Small intestine (tissue), 7 donors: ENCODE results near the gene ERVMER34-1. TPM values are rescaled to one million over a fixed set of nuclear protein-coding genes. Genes with fewer than 3 reads are reported as not detected.
A peak's percentile ranks its signal among the peaks of the same experiment; 100 is the strongest.

Experiments
- DNase-seq, 2 donors: peaks; one replicate each; pipeline versions ENCODE4 v3.0.0 to v3.0.0-alpha.2; 2013
- FAIRE-seq: peaks from 2 replicates; lab custom pipeline; 2012; peaks lifted over from hg19 to GRCh38; lab: Jason Lieb, UNC
- H3K27ac ChIP-seq, 3 donors: one replicate each; pipeline ENCODE4 v1.5.1; 2013; ENCODE audit warnings: low read length in 2 of 3, mild to moderate bottlenecking in 2 of 3, control low read depth in 1 of 3, inconsistent platforms in 1 of 3, low read depth in 1 of 3, moderate library complexity in 1 of 3
- H3K27me3 ChIP-seq, 3 donors: one replicate each; pipeline ENCODE4 v1.6.1; 2013; ENCODE audit warnings: low read length in 3 of 3, inconsistent platforms in 1 of 3; ENCODE audit not compliant: control insufficient read depth in 3 of 3, insufficient read depth in 3 of 3
- H3K36me3 ChIP-seq, 3 donors: one replicate each; pipeline ENCODE4 v1.6.1; 2013; ENCODE audit warnings: low read length in 3 of 3, inconsistent platforms in 1 of 3, low read depth in 1 of 3, mild to moderate bottlenecking in 1 of 3, moderate library complexity in 1 of 3; ENCODE audit not compliant: control insufficient read depth in 3 of 3, insufficient read depth in 2 of 3
- H3K4me1 ChIP-seq, 3 donors: one replicate each; pipeline ENCODE4 v1.6.1; 2013; ENCODE audit warnings: low read length in 2 of 3, inconsistent platforms in 1 of 3, low read depth in 1 of 3, mild to moderate bottlenecking in 1 of 3, moderate library complexity in 1 of 3; ENCODE audit not compliant: control insufficient read depth in 3 of 3, insufficient read depth in 2 of 3
- H3K4me3 ChIP-seq, 3 donors: one replicate each; pipeline ENCODE4 v1.5.1; 2013; ENCODE audit warnings: low read length in 3 of 3, control low read depth in 1 of 3, inconsistent platforms in 1 of 3, low read depth in 1 of 3, mild to moderate bottlenecking in 1 of 3, moderate library complexity in 1 of 3
- H3K9me3 ChIP-seq, 2 donors: one replicate each; pipeline ENCODE4 v1.6.1; 2013; ENCODE audit warnings: low read depth in 1 of 2, low read length in 1 of 2; ENCODE audit not compliant: control insufficient read depth in 2 of 2, insufficient read depth in 1 of 2
- WGBS, 3 donors: extraction: QIAGEN DNeasy Blood & Tissue Kit; methylation state at CpG; one replicate each; pipeline ENCODE4 v1.1.7; 2013; 5-methylcytosine and 5-hydroxymethylcytosine counted together
- polyA plus RNA-seq, 4 donors: library from polyadenylated mRNA; stranded (reverse) in 3 of 4; unstranded in 1 of 4; fragments of 200-250 nt in 3 of 4; fragments of 120-200 nt in 1 of 4; gene quantifications; one replicate each; pipeline versions ENCODE4 v1.2.1 to v1.2.3, GENCODE V29; 2013
- donor health status: healthy with polysubstance abuse.
- donor health status: control.
- donor health status: control.
- donor health status: Bipolar disorder and iron deficiency.
- donor health status: healthy.

ERVMER34-1 gene
- polyA plus RNA-seq, 4 donors = 0.27 to 1.3 (median 0.37) TPM; not detected in 1

DNA sequence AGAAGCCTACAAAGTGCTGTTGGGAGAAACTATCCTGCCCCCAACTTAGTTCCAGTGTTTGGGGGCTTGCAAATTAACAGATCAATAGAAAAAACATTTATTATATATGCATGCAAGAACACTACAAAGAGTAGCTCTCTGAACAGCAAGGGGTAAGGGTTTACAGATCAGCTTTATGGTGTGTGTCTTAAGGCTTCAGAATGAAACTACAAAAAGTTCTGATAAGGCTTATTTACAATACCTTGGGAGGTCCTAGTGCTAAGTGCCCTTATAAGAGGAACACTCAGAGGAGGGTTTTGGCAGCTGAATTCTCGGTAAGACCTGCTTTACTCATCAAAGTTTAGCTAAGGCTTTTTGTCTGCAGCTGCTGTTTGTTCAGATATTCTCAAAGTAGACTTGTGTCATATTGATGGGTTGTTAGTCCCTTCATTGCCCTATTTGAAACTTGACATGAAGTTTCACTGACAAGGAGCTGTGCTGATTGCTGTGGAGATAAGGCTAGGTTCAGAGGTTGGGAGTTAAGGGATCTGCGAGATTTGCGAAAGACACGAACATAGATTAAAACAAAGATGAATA is 7.7 kb downstream of the ERVMER34-1 start:
- peak in 1 of 2 donors; percentile 20 for DNase-seq
- Histone ChIP-seq H3K9me3 (peaks cover 0 to 2% of the 10 kb centered on the region in 2 donors), H3K36me3 (no peaks in the 10 kb centered on the region), H3K4me3 (no peak overlapping the region), H3K27ac (no peak overlapping the region), H3K27me3 (peaks cover 0 to 2% (median 0%) of the 10 kb centered on the region in 3 donors), H3K4me1 (no peaks in the 10 kb centered on the region)
- no peak for FAIRE-seq
- 71 to 75% (median 74%) methylated on average over 4 of the region's 4 CpGs for WGBS, 3 donors

DNA sequence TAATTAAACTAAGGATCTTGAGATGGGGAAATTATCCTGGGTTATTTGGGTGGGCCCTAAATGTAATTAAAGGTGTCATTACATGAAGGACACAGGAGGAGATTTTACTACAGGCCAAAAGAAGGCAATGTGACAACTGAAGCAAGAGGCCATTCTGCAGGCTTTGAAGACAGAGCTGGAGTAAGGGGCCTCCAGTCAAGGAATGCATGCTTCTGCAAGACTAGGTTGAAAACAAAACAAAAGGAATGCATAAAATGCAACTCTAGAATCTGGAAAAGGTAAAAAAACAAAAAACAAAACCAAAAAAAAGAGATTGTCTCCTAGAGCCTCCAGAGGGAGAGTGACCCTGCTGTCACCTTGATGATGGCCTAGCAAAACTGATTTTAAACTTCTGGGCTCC is 21.6 kb downstream of the ERVMER34-1 start:
- no peak overlapping the region for H3K27ac ChIP-seq
- no peaks in the 10 kb centered on the region for H3K9me3 ChIP-seq
- H3K4me1 ChIP-seq = no peaks in the 10 kb centered on the region
- DNase-seq (no peak), FAIRE-seq (no peak)
- H3K27me3 ChIP-seq = no peaks in the 10 kb centered on the region
- no peak overlapping the region for H3K4me3 ChIP-seq
- no peaks in the 10 kb centered on the region for H3K36me3 ChIP-seq

DNA sequence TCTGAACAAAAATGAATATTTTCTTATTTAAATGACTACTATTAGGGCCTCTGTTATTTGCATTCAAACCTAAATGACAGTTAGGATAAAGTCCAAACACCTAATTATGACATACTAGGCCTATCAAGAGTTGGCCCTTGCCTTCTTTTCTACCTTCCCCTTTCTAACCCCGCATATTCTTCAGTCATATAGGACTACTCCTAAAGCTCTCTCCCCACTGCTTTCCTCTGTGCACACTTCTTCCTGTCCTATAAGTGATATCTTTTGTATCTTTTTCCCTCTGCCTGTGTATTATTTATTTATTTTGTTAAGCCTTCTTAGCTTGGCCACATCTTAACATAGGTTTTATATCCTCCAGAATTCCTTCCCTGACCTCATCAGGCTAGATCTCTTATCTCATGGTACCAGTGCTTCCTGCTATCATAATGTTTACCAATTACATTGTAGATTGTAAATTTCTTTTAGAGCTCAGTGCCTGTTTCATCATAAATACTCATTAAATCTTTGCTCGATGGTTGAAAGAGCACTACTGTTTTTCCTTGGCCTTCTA is 22.5 kb downstream of the ERVMER34-1 start:
- Histone ChIP-seq H3K9me3 (no peaks in the 10 kb centered on the region), H3K4me3 (no peak overlapping the region), H3K4me1 (no peaks in the 10 kb centered on the region), H3K36me3 (no peaks in the 10 kb centered on the region), H3K27ac (no peak overlapping the region), H3K27me3 (no peaks in the 10 kb centered on the region)
- DNase-seq = peak in 1 of 2 donors; percentile 8
- no peak for FAIRE-seq
- 38 to 47% (median 46%) methylated on average over 2 of the region's 2 CpGs for WGBS, 3 donors

DNA sequence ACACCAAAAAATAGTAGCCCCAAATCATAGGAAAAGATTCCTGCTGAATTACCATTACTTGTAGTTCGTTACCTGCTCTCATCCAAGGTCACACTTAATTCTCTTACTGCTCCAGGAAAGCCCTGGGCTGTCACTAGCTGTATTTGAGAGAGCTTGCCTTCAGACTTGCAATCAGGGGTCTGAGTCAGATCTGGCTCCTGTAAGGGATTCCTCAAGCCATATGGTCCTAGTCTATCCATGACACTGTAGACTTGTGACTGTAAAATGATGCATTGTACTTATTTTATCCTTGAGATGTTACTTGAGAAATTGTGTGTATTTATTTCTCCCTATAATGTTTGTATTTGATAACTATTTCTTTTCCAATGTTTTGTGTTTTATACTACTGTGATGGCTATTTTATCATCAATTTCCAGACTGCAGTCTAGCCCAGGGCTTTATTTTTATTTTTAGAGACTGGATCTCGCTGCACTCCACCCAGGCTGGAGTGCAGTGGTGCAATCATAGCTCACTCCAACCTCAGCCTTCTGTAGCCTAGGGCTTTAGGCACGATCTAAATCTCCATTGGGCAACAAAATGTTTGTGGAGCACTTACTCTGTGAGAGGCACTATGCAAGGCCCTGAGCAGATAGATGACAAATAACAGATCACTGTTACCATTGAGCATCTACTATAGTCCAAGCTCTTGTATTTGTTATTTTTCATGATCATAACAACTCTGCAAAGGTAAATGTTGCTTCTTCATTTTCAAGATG is 24.2 kb downstream of the ERVMER34-1 start:
- H3K27me3 ChIP-seq = no peaks in the 10 kb centered on the region
- H3K27ac ChIP-seq = no peak overlapping the region
- peaks cover 0 to 6% (median 2%) of the 10 kb centered on the region in 3 donors for H3K4me1 ChIP-seq
- no peaks in the 10 kb centered on the region for H3K36me3 ChIP-seq
- DNase-seq (no peak), FAIRE-seq (no peak)
- H3K9me3 ChIP-seq = no peaks in the 10 kb centered on the region
- 71 to 83% (median 79%) methylated on average over 3 of the region's 3 CpGs for WGBS, 3 donors
- H3K4me3 ChIP-seq = no peak overlapping the region

DNA sequence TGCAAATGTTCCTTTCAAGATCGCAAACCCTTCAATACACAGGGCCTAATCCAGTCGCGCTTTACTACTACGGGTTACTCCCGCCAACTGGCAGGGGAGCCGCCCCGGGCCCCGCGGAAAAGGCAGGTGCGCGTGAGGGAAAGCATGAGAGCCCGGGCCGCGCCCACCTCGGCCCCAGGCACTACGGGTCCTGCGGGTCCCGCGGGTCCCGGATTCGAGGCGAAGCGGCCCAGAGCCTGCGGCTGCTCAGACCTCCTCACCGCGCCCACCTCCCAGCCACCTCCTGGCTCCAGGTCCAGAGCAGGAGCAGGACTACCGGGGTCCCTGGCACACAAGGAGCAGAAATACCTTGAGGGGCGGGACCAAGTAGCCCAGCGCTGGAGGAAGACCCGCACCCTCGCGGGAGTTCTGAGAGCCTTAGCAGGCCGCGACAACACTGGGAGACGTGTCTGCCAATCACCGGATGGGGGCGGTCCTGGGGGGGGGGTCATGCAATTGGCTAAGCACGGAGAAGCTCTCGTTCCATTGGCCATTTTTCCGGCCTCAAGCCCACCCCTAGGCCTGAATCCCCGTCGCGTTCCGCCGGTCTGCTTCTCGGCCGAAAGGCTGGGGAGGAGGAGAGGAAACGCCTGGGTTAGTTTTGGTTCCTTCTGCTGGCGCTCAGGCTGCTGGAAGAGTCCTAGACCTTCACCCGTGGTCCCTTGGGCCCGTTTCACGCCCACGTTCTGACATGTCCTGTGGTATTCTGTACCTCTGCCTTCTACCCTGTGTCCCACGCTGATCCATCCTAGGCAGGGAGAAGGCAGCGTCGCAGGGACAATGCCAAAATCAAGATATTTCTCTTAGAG is 29.0 kb downstream of the ERVMER34-1 start:
- no peaks in the 10 kb centered on the region for H3K27me3 ChIP-seq
- H3K9me3 ChIP-seq = no peaks in the 10 kb centered on the region
- WGBS, 3 donors = 0 to 1% (median 1%) methylated on average over 56 of the region's 56 CpGs
- H3K4me3 ChIP-seq = peak overlapping the region; percentile 53 to 92 (median 85)
- peak overlapping the region; percentile 73 to 93 (median 79) for H3K27ac ChIP-seq
- no peak for FAIRE-seq
- peaks cover 0 to 3% (median 0%) of the 10 kb centered on the region in 3 donors for H3K36me3 ChIP-seq
- peaks cover 0 to 6% (median 4%) of the 10 kb centered on the region in 3 donors for H3K4me1 ChIP-seq
- peak; percentile 97 to 98 for DNase-seq

DNA sequence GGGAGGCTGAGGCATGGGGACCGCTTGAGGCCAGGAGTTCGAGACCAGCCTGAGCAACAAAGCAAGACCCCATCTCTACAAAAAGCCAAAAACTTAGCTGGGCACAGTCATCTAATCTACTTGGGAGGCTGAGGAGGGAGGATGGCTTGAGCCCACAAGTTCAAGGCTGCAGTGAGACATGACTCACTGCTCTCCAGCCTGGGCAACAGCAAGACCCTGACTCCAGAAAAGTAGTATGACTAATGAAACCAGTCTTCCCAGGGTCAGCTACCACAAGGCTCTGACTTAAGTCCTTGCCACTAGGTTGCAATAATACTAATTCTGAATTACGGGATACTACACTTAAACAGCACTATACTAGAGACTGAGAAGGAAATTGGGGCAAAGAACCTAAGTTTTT is 33.1 kb downstream of the ERVMER34-1 start:
- H3K4me1 ChIP-seq = peaks cover 3 to 18% (median 16%) of the 10 kb centered on the region in 3 donors
- no peaks in the 10 kb centered on the region for H3K9me3 ChIP-seq
- peaks cover 0 to 27% (median 1%) of the 10 kb centered on the region in 3 donors for H3K36me3 ChIP-seq
- H3K27me3 ChIP-seq = no peaks in the 10 kb centered on the region
- H3K4me3 ChIP-seq = no peak overlapping the region
- no peak for FAIRE-seq
- no peak overlapping the region for H3K27ac ChIP-seq
- 93 to 95% (median 95%) methylated on average over 3 of the region's 3 CpGs for WGBS, 3 donors
- no peak for DNase-seq

DNA sequence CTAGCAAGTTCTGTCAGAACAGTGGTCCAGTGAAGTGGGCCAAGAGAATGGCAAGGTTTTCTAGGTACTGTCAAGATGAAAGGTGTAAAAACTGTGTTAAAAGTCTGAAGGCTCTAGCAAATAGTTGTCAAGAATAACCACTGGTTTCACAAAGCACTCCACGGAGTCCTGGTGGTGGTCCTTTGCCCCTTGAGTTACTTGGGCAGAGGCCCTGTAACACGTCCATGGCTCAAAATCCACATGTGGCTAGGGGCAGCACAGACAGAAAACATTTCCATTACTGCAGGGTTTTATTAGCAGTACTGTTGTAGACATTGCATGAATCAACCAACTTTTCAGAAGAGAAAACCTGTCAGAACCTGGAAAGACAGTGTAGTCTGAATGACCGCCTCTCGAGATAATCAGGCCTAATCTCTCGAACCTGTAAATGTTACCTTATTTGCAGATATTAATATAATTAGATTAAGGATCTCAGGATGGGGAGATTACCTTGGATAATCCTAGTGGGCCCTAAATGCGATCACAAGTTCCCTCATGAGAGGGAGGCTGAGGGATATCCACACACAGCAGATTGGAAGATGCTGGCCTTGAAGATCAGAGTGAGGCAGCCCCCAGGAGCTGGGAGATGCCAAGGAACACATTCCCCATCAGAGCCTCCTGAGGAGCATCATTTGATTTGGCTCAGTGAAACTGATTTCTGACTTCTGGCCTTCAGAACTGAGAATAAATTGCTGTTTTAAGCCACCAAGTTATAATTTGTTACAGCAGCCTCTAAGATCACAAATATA is 34.7 kb downstream of the ERVMER34-1 start:
- peaks cover 0 to 27% (median 1%) of the 10 kb centered on the region in 3 donors for H3K36me3 ChIP-seq
- no peaks in the 10 kb centered on the region for H3K27me3 ChIP-seq
- no peaks in the 10 kb centered on the region for H3K9me3 ChIP-seq
- DNase-seq (no peak), FAIRE-seq (no peak)
- H3K27ac ChIP-seq = no peak overlapping the region
- no peak overlapping the region for H3K4me3 ChIP-seq
- 90 to 91% (median 91%) methylated on average over 6 of the region's 6 CpGs for WGBS, 3 donors
- peaks cover 3 to 15% (median 11%) of the 10 kb centered on the region in 3 donors for H3K4me1 ChIP-seq
